ENCODE results near the gene TTLL3.

TTLL3 gene

DNA sequence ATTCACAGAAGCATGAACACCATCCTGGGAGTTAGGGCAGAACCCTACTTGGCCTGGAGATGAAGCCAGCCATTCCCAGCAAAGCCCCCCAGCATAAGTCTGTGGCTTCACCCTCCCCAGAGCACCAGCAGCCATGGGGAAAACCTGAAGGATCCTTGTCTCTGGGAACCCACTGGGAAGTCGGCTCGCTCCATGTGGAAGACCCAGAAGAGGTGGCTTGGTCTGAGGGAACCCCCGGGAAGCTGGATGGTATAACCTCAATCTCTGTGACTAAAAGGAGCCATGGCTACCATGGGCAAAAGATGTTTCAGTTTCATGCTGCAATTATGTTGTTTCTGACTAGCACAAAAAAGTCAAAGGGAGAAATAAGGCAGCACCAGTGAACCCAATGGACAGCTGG lies 45.5 kb downstream of the TTLL3 start:
- no peak for DNase-seq (ENCODE audit: extremely low read depth, low read depth)
- TF ChIP-seq CTCF (IDR thresholded peaks at IDR 0.05; ENCODE audit: low read depth, low read length) = no peak

- TF ChIP-seq CTCF (IDR thresholded peaks at IDR 0.05; ENCODE audit: low read depth, low read length) = no peak
- no peak for DNase-seq (ENCODE audit: extremely low read depth, low read depth)
Measured at GRCh38 chr3:9859530-9860025, 49.5 kb downstream of the TTLL3 start.

DNA sequence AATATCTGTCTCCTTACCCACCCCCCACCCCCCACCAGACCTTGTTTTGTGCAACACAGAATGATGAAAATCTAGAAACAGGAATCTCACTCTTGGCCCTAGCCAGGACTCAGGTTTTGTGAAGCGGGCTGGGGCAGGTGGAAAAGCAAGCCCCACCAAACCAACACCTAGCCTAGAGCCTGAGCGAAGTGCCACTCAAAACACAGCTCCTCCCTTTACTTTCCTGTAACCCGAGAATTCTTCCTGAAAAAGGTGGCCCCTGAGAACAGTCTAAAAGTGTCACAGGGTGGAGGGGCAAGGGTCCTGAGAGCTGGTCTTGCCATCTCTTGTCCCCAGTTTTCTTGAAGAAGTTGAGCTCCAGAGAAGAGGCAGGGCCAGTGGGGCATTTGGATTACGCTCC lies 51.1 kb downstream of the TTLL3 start:
- no peak for TF ChIP-seq CTCF (IDR thresholded peaks at IDR 0.05; ENCODE audit: low read depth, low read length)
- DNase-seq (ENCODE audit: extremely low read depth, low read depth) = no peak

- no peak for DNase-seq (ENCODE audit: extremely low read depth, low read depth)
- TF ChIP-seq CTCF (IDR thresholded peaks at IDR 0.05; ENCODE audit: low read depth, low read length) = no peak
Measured at GRCh38 chr3:9861626-9862130, 51.6 kb downstream of the TTLL3 start.

DNA sequence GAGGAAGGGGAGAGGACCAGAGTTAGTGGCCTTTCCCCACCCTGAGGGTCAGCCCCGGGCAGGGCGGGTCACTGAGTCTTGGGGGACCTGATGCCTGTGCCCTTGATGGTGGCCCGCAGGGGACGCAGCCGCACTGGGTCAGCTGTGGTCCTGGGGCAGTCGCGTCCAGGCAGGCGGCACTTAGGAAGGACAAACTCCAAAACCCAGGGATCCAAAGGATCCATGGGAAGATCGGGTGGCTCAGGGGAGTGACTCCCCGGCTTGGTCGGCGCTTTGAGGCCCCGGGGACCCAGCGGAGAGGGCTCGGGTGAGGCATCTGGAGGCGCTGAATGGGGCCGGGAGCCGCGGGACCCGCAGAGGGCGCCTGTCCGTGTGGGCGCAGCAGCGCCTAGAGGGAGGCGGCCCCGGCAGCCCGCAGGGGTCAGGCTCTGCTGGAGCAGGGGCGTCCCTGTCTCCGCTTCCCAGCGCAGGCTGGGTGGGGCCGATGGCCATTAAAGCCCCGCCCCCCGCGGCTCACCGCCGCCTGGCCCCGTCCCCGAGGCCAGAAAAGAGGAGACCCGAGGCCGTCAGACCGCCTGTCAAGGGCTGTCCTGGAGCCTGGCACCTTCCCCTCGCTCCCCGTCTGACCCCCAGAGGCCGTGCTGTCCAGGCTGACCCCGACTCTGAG lies 52.5 kb downstream of the TTLL3 start:
- no peak for DNase-seq (ENCODE audit: extremely low read depth, low read depth)
- peak; percentile 34 for TF ChIP-seq CTCF (IDR thresholded peaks at IDR 0.05; ENCODE audit: low read depth, low read length)

GRCh38 chr3:9863058-9863772 lies 53.2 kb downstream of the TTLL3 start:
- no peak for TF ChIP-seq CTCF (IDR thresholded peaks at IDR 0.05; ENCODE audit: low read depth, low read length)
- no peak for DNase-seq (ENCODE audit: extremely low read depth, low read depth)
